ENCODE measurements around the gene TP53BP1.

- TF ChIP-seq TOX (CRISPR knock-in tag; IDR thresholded peaks at IDR 0.05; ENCODE audit: borderline replicate concordance), result no peak
- no peak for TF ChIP-seq ZFP3 (CRISPR knock-in tag; IDR thresholded peaks at IDR 0.05)
- no peak for TF ChIP-seq ZFP30 (CRISPR knock-in tag; IDR thresholded peaks at IDR 0.05)
- no peak for TF ChIP-seq ESRRG (CRISPR knock-in tag; IDR thresholded peaks at IDR 0.05)
- TF ChIP-seq ARNTL (CRISPR knock-in tag; IDR thresholded peaks at IDR 0.05; ENCODE audit: borderline replicate concordance, low read depth), result no peak
- TF ChIP-seq PATZ1 (CRISPR knock-in tag; IDR thresholded peaks at IDR 0.05; ENCODE audit: borderline replicate concordance), result no peak
- TF ChIP-seq RARB (CRISPR knock-in tag; IDR thresholded peaks at IDR 0.05), result no peak
- TF ChIP-seq, protein P1, sequence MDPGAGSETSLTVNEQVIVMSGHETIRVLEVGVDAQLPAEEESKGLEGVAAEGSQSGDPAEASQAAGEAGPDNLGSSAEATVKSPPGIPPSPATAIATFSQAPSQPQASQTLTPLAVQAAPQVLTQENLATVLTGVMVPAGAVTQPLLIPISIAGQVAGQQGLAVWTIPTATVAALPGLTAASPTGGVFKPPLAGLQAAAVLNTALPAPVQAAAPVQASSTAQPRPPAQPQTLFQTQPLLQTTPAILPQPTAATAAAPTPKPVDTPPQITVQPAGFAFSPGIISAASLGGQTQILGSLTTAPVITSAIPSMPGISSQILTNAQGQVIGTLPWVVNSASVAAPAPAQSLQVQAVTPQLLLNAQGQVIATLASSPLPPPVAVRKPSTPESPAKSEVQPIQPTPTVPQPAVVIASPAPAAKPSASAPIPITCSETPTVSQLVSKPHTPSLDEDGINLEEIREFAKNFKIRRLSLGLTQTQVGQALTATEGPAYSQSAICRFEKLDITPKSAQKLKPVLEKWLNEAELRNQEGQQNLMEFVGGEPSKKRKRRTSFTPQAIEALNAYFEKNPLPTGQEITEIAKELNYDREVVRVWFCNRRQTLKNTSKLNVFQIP (CRISPR knock-in tag; IDR thresholded peaks at IDR 0.05; ENCODE audit: borderline replicate concordance, low read depth), result no peak
- TF ChIP-seq ZC3H10 (CRISPR knock-in tag; IDR thresholded peaks at IDR 0.05), result no peak
- TF ChIP-seq OSR1 (CRISPR knock-in tag; IDR thresholded peaks at IDR 0.05), result no peak
- TF ChIP-seq ZNF8 (CRISPR knock-in tag; IDR thresholded peaks at IDR 0.05), result no peak
- TF ChIP-seq ZNF565 (CRISPR knock-in tag; conservative IDR thresholded peaks at IDR 0.05; ENCODE audit: low read depth), result no peak
- TF ChIP-seq ISL1 (CRISPR knock-in tag; IDR thresholded peaks at IDR 0.05), result no peak
- no peak for TF ChIP-seq GLIS3 (CRISPR knock-in tag; IDR thresholded peaks at IDR 0.05)
These were observed 4.2 kb downstream of the TP53BP1 start for GRCh38 chr15:43488790-43489189.
